GM18951 (cell line): Measurements from ENCODE around the gene ATP6V1A.

Experiments used
- POLR2A ChIP-seq: IDR thresholded peaks from 4 replicates; pipeline ENCODE4 v1.6.1; 2011; ENCODE audit warnings: mild to moderate bottlenecking; ENCODE audit not compliant: insufficient read length, insufficient read depth; ENCODE audit errors: extremely low read depth
- in situ Hi-C: fragments of 300-500 bp; cut with MboI; formaldehyde crosslinking; loops from one replicate; pipeline ENCODE4 v1.12.0; 2022; ENCODE audit warnings: low sequenced_read_pairs, mixed read lengths, inconsistent platforms; ENCODE audit not compliant: unreplicated experiment

ATP6V1A gene

GRCh38 chr3:113758389-113759024 is 11.7 kb downstream of the ATP6V1A start:
- in situ Hi-C loops: no loop called here
- TF ChIP-seq POLR2A: no peak

DNA sequence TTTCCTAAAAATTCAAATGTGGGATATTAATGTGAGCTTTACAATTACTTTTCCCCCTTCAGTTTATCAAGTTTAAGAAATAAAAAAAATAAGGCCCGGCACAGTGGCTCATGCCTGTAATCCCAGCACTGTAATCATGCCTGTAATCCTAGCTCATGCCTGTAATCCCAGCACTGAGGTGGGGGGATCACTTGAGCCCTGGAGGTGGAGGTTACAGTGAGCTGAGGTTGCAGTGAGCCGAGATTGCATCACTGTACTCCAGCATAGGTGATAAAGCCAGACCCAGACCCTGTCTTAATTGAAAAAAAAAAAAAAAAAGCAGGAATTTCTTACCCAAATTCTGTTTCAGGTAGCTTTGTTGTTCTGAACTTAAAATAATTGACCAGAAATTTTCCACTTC is 17.9 kb downstream of the ATP6V1A start:
- TF ChIP-seq POLR2A: no peak
- in situ Hi-C loops: no loop called here

DNA sequence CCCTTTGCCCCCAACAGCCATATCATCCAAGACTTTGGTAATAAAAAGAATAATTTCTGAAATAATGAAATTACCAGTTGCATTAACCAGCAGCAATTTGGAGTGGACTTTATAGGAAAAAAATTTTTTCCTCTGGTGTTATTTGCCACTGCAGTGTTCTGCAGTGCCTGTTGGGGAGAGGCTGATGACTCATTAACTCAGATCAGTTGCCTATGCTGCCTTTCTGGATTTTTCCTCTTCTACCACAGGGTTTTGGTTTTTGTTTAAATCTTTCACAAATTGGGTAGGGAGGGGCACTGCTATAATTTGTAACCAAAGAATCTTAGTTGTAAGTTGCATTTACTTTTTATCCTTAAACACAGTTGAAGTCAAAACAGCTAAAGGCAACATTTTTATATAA is 22.7 kb downstream of the ATP6V1A start:
- in situ Hi-C loops: no loop called here
- TF ChIP-seq POLR2A: no peak

DNA sequence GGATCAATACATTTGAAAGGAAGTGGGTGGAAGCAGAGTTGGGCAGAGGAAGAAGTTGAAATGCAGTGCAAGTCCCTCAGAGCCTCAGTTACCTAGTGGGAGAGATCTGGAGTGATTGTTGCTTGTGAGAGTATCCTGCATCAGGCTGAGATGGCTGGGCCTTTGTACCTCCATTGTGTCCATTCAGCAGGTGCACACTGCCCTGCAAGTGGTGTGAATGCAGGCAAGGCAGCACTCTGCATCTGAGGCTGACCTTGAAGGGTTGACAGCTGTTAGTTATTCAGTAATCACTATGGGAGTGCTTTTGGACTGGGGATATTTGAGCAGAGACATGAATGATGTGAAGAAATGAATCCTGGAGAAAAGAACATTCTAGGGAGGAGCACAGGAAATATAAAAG is 25.2 kb downstream of the ATP6V1A start:
- in situ Hi-C loops: no loop called here
- no peak for TF ChIP-seq POLR2A

DNA sequence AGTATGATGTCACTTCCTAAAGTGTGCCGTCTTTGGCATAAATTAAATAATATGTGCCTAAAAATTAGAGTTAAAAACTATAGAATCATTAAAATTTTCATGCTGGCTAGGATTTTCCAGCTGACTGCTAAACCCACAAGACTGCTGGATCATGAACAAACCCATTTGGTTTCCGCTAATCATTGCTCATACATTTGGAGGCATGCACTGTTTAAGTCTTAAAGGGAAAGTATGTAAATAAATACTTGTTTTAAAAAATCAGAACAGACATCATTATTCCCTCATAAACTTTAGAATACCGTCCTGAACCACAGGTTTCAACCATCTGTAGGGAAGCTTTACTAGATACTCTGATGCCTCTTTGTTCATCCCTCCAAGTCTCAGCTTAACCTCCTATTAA is 26.5 kb downstream of the ATP6V1A start:
- no peak for TF ChIP-seq POLR2A
- in situ Hi-C loops: no loop called here

DNA sequence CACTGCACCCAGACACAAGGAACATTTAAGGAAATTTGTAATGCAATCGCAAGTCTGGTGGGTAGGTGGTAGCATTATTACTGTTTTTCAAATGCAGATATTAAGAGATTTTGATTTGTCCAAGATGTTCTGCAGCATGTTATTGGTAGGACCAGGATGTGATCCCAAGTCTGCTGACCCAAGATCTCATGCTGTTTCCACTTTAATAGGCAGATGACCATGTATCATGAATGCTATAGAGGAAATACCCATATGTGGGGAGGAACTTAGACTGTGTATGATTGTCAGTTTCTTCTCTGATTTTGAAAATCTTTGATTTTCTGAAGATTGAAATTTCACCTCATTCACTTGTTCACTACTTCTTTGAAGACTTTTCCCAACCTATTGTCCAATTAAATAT is 28.7 kb downstream of the ATP6V1A start:
- no peak for TF ChIP-seq POLR2A
- in situ Hi-C loops: no loop called here

GRCh38 chr3:113776564-113776963 is 29.7 kb downstream of the ATP6V1A start:
- no peak for TF ChIP-seq POLR2A
- in situ Hi-C loops: no loop called here

DNA sequence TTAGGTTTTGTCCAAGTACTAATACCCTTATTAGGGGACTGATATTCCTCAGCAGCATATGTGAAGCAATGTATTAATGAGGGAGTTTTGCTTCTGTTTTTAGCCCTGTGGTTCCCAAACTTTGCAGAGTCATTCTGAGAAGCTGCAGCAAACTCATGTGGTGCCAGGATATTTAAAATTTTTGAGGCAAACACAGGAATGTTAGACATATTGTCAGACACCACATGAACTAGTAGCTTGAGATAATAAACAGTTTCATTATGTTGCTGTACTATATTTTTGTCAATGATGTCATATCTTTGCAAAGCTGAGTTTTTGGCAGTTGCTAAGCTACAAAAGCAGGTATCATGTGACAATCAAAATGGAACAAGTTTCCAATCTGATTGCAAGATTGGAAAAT is 36.6 kb downstream of the ATP6V1A start:
- no peak for TF ChIP-seq POLR2A
- in situ Hi-C loops: no loop called here

GRCh38 chr3:113783980-113784379 is 37.1 kb downstream of the ATP6V1A start:
- TF ChIP-seq POLR2A: no peak
- in situ Hi-C loops: no loop called here

DNA sequence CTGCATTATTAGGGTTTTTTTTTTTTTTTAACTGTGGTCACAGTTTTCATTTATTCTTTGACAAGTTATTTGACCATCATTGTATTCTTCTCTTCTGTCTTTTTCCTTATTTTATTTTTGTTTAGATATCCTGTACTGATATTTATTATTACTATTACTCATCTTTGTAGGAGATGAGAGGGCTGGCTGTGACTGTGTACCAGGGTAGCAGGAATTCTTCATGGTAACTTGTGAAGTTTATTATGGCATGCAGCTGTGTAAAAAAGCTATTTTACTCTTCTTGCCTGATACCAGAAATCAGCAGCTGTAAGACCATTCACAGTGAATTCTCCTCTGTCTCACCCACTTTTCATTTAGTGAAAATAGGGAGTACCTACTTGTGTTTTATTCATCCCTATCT is 44.5 kb downstream of the ATP6V1A start:
- TF ChIP-seq POLR2A: no peak
- in situ Hi-C loops: no loop called here

- TF ChIP-seq POLR2A: no peak
- in situ Hi-C loops: no loop called here
Observed at GRCh38 chr3:113794526-113794925, 47.7 kb downstream of the ATP6V1A start.

DNA sequence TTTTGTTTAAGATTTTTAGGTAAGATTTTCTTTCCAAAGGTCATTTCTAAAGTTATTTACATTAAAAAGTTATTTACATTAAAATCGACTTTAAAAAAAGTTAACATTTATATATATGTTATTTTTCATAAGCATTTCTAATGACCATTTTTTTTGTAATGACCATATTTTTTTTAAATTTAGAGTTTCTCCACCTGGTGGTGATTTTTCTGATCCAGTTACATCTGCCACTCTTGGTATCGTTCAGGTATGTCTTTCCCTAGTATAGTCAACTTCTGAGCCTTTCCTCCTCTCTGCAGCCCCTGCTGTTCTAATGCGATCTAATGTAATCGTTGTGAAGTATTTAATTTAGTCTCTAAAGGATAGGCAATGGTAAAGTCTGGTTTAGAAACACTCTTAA is 48.9 kb downstream of the ATP6V1A start:
- TF ChIP-seq POLR2A: no peak

GRCh38 chr3:113802795-113803455 is 56.1 kb downstream of the ATP6V1A start:
- in situ Hi-C loops: no loop called here

More for the DNA sequence above, 48.9 kb downstream of the ATP6V1A start:
- in situ Hi-C loops: no loop called here

DNA sequence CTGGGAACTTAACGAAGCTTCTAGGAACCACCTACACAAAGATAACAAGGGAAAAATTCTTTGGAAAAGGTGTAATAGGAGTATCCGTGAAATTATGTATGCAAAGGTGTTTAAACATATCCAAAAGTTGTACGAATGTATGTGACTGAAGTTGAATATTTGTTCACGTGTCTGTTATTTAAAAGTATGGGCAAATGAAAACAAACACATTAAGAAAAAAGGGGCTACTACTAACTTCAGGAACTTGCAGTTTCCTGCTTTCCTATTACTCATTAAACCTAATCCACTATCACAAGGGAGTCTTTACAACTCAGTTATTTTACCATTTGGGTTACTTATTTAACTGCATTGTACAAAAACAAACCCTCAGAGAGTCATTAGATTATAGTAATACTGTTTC is 57.8 kb downstream of the ATP6V1A start:
- in situ Hi-C loops: no loop called here
- no peak for TF ChIP-seq POLR2A

More at GRCh38 chr3:113802795-113803455, 56.1 kb downstream of the ATP6V1A start:
- TF ChIP-seq POLR2A: no peak

DNA sequence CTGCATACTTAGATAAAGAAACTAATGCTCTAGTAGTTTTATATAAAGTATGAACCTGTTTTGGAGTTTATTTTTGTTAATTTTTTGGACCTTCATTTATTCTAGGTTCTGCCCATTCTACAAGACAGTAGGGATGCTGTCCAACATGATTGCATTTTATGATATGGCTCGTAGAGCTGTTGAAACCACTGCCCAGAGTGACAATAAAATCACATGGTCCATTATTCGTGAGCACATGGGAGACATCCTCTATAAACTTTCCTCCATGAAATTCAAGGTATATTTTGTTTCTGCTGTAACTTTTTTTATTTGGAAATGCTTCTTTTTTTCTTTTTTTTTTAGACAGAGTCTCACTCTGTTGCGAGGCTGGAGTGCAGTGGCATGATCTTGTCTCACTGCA is 58.4 kb downstream of the ATP6V1A start:
- TF ChIP-seq POLR2A: no peak
- in situ Hi-C loops: no loop called here

GRCh38 chr3:113812854-113813253 is 66.0 kb downstream of the ATP6V1A start:
- no peak for TF ChIP-seq POLR2A
- in situ Hi-C loops: no loop called here
